ENCODE results near the gene TRAK2.
"Not testable (repeated sequence)": the region's sequence is repeated elsewhere in the genome, so short reads cannot be mapped to it uniquely, and the experiment has no call there.

TRAK2 gene

GRCh38 chr2:201451292-201452057 is at the start of gene TRAK2, which contains the start of gene STRADB:
TRAK2 (minus strand) TSS chr2:201451458; CDS start chr2:201420507, 30,951 bp downstream.
STRADB (plus strand) TSS chr2:201451740; CDS start chr2:201454841, 3,101 bp downstream.
- DNase-seq (ENCODE audit: low read depth): peak; percentile 84

- peak; percentile 67 for DNase-seq (ENCODE audit: low read depth)
Measured at GRCh38 chr2:201500534-201500933, 49.3 kb upstream of the TRAK2 start.

DNA sequence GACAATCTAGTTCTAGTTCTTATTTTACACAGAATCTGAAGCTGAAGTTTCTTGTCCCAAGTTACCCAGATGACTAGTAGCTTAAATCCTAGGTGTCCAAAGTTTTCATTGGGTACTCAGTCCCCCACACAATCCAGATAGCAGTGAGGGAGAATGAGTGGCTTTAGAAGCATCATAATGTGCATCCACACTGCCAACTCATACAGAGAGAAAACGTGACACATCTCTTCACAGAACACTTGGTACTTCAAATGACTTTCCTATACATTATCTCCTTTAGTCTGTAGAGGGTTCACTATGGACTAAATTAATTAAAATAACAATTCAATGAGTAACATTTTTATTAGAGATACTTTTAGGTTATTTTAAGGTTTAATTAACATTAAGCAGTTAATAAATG is 45.5 kb upstream of the TRAK2 start:
- no peak for DNase-seq (ENCODE audit: low read depth)

GRCh38 chr2:201490291-201490690 is 39.0 kb upstream of the TRAK2 start:
- DNase-seq (ENCODE audit: low read depth): no peak

- DNase-seq (ENCODE audit: low read depth): no peak
Measured at GRCh38 chr2:201484805-201485204, 33.5 kb upstream of the TRAK2 start.

GRCh38 chr2:201483758-201484157 is 32.5 kb upstream of the TRAK2 start:
- DNase-seq (ENCODE audit: low read depth): not testable (repeated sequence)

DNA sequence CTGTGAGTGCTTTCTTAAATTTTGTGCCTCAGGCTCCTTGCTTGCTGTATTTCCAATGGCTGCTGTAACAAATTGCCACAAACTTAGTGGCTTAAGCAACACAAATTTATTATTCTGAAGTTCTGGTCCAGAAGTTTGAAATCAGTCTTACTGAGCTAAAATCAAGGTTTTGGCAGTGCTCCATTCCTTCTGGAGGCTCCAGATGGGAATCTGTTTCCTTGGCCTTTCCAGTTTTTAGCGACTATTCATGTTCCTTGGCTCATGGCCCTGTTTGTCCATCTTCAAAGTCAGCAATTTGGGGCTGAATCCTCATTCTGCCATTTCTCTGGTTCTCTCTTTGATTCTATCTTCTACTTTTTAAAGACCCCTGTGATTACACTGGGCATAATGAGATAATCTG is 32.1 kb upstream of the TRAK2 start:
- no peak for DNase-seq (ENCODE audit: low read depth)

DNA sequence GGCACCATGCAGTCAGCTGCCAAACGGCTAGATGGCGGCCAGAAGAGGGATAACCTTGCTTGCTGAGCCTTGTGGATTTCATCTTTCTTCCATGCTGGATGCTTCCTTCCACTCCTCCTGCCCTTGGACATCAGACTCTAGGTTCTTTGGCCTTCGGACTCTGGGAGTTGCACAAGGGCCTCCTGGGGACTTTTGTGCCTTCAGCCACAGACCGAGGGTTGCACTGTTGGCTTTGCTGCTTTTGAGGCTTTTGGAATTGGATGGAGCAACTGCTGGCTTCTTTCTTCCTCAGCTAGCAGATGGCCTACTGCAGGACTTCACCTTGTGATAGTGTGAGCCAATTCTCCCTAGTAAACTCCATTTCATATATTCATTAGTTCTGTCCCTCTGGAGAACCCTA is 31.3 kb upstream of the TRAK2 start:
- DNase-seq (ENCODE audit: low read depth): no peak

DNA sequence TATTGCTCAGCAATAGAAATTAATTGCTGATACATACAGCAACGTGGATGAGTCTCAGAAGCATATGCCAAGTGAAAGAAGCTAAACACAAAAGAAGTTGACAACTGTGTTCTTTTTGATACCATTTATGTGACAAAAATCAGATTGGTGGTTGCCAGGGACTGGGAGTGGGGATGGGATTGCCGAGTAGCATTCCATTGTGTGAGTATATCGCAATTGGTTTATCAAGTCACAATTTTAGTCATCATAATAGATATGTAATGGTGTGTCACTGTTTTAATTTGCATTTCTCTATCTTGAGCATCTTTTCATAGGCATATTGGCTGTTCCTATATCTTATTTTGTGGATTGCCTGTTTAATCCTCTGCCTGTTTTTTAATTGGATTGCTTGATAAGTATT is 21.2 kb upstream of the TRAK2 start:
- no peak for DNase-seq (ENCODE audit: low read depth)

DNA sequence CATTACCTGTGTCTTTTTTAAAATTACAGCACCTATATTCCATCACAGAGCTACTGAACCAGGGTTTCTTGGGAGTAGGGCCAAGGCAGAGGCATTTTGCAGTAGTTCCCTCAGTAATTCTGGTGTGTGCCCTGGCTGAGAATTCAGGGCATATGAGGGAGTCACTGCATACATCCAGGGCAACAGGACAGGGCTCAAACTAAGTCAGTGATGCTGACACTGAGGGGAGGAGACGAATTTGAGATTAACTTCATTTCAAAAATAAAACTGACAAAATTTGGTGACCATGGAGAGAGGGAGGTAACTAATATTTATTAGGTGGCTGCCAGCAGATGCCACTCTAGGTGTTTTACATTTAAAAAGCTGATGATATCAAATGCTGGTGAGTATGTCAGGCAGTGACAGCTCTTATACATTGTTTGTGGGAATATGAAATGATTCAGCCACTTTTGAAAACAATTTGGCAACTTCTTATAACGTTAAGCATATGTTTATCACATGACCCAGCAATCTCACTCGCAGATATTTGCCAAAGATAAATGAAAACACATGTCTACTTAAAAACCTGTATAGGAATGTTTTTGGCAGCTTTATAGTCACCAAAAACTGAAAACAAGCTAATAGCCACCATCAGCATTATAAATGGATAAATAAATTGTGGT is 20.6 kb upstream of the TRAK2 start:
- peak; percentile 57 for DNase-seq (ENCODE audit: low read depth)

DNA sequence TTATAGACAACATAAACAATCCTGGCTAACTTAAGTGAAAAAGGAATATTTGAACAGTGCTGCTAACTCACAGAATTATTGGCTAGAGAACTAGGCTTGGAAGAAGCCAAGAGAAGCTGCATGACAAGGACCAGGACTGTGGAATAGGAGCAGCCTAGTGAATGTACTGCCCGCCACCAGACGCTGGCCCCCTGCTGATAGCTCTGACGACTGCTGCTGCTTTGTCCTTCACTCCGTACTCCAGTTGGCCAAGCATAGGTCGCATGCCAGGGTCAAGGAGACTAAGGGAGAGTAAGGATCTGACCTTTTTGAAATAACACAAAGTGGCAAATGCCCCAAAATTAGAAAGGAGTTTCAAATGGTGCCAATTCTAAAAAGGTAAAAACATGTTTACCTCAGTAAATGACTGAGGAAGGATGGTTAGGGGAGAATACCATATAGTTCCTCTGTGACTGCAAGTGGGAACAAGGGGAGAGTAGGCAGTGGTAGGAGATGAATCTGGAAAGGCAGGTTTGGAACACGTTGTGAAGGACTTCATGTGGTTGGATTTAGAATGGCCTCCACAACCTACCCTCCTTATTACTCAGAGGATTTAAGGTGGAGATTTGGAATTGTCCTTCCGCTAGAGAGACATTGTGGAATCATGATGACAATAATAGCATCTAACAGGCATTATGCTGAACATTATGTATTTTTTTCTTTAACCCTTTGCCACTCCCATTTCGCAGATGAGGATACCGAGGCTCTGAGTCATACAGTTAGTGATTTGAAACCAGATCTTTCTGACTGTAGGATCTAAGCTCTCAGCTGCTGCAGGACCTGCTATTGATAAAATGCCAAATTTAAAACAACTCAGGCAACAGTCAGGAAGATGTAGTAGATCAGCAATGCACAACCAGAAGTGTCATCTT is 19.8 kb upstream of the TRAK2 start:
- no peak for DNase-seq (ENCODE audit: low read depth)

- no peak for DNase-seq (ENCODE audit: low read depth)
Measured at GRCh38 chr2:201467666-201468065, 16.4 kb upstream of the TRAK2 start.

- peak; percentile 55 for DNase-seq (ENCODE audit: low read depth)
Measured at GRCh38 chr2:201466050-201466675, 14.9 kb upstream of the TRAK2 start.

DNA sequence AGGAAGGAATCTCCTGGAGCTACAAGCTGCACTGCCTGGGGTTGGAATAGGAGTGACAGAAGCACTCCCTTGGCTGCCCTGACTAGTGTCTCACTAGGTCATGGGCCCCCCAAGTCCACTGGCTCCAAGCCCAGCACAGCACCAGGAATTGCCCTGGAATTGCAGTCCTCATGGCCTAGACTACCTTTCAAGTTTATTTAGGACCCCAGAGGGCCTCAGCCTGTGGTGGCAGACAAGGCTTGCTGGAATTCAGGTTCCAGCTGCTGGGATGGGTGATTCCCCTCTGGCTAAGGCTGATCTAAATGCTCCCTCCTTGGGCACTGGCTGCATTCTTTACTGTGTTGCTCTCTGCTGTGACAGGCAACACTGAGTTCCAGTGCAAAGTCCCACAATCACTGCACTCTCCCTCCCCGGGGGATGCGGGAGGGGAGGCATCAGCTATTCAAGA is 14.3 kb upstream of the TRAK2 start:
- no peak for DNase-seq (ENCODE audit: low read depth)

DNA sequence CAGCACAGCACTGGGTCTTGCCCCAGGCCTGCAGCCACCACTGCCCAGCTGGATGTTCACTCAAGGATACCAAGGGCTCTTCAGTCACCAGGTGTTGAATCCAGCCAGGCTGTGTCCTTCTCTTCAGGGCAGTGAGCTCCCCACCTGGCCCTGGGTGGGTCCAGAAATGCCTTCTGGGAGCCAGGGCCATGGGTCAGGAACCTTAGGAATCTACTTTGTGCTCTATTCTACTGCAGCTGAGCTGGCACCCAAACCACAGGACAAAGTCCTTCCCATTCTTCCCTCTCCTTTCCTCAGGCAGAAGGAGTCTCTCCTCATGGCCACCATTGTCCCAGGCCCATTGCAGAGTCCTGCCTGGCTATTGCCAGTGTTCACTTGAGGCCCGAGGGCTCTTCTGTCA is 13.3 kb upstream of the TRAK2 start:
- no peak for DNase-seq (ENCODE audit: low read depth)

- no peak for DNase-seq (ENCODE audit: low read depth)
Measured at GRCh38 chr2:201460532-201460931, 9.3 kb upstream of the TRAK2 start.

DNA sequence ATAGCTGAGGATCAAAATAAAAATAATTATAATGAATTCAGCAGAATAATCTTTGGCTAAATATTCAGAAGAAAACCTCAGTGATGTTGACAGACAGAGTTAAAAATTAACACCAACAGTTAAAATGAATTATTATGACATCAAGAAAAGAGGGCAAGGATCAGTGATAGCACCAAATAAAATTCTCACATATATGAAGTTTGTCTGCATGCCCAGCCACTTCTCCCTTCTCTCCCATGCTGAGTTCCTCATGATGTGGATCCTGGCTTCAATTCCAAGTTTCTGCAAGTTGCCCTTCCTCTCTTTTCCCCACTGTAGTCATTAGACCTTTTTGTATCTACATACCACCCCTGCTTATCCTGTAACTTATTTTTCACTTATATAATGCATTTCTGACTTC is 7.1 kb upstream of the TRAK2 start:
- DNase-seq (ENCODE audit: low read depth): no peak

DNA sequence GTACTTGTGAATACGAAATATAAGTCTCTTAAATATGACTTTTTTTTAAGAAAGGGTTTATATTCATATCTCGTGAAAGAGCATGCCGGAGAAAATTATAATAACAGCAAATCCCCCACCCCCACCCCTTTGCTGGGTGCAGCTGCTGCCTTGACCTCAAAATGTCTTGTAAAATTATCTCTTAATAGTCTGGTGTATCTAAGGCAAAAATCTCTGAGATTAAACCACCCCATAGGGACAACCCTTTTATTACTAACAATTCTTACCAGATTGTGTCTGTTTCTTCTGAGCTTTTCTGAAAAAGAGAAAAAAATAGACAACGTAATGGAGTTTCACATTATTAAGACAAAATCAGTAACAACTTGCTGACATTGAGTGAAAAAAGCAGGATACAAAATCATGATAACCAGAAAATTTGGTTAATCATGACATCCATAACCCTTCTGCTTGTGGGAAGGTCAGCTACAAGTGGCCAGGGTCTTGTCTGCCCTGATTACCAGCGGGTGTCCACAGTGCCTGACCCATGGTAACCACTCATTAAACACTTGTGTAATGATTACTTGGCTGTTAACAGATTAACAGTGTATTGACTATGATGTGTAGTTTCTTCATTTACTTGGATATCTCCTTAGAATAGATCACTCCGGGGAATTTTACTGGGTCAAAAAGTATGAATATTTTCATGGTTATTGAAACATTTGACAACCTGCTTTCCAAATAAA is 1.8 kb upstream of the TRAK2 start:
- DNase-seq (ENCODE audit: low read depth): no peak

GRCh38 chr2:201452058-201452921 is 1.0 kb upstream of the TRAK2 start:
- DNase-seq (ENCODE audit: low read depth): peak; percentile 24

DNA sequence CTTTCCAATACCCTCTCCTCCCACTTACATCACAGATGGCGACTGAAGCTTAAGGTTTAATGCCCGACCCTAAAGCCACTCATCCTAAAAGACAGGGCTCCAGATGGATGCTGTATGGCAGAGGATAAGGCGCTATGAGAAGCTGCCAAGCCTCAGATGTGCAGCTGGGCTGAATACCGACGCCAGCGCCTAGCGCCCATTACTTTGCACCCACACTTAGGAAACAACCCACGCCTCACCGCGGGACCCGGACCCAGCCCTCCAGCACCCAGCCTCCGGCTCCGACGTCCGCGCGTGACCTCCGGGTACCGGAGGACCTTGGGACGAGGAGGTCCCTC is 335 bp downstream of the TRAK2 start:
- DNase-seq (ENCODE audit: low read depth): no peak

All from amniotic epithelial cell (primary cell).